ENCODE measurements around the gene BPIFB3. TPM values are rescaled to one million over a fixed set of nuclear protein-coding genes. Genes with fewer than 3 reads are reported as not detected.

BPIFB3 gene
- total RNA-seq, 1 experiment from 2014 or later = not detected

DNA sequence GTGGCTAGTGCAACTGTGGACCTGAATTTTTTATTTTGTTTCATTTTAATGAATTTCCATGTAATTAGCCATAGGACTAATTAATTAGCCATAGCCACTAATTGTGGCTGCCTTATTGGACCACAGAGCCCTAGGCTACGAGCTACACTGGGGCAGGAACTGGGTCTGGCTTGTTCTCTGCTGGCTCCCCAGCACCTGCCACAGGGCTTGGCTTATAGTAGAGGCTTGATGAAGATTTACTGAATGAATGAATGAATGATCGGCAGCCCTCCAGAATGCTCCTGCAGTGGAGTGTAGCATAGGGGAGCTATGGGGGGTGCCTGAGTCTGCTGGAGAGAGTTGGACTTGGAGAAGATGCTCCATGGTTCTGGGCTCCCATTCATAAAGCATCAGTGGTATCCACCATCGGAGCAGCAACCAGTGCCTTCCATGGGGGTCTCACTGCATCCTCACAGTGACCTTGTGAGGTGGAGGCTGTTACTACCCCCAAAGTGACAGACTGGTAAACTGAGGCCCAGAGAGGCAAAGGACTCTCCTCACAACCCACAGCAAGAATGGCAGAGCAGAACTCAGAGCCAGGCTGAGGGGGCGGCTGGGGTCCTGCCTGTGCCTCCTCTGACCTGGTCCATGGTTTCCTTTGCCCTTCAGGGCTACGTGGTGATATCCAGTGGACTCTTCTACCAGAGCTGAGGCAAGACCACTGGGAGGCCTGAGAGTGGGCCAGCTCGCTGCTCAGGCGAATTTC, 30.8 kb upstream of the BPIFB3 start:
- H3K9me3 Mint-ChIP-seq (ENCODE audit: unreplicated experiment) = no peaks in the 10 kb centered on the region
- Histone ChIP-seq H3K4me3 (ENCODE audit: low read depth, low read length) (no peak overlapping the region), H3K27me3 (replicated peaks; ENCODE audit: control insufficient read depth, insufficient read depth, low read length) (no peaks in the 10 kb centered on the region; the same call in none of the 2 replicates), H3K9me3 (no peaks in the 10 kb centered on the region), H3K36me3 (ENCODE audit: control insufficient read depth, insufficient read depth, low read length) (no peaks in the 10 kb centered on the region), H3K4me1 (no peaks in the 10 kb centered on the region)
- BruUV-seq (replicated peaks) = no TSS peak
- TF ChIP-seq, protein P1, sequence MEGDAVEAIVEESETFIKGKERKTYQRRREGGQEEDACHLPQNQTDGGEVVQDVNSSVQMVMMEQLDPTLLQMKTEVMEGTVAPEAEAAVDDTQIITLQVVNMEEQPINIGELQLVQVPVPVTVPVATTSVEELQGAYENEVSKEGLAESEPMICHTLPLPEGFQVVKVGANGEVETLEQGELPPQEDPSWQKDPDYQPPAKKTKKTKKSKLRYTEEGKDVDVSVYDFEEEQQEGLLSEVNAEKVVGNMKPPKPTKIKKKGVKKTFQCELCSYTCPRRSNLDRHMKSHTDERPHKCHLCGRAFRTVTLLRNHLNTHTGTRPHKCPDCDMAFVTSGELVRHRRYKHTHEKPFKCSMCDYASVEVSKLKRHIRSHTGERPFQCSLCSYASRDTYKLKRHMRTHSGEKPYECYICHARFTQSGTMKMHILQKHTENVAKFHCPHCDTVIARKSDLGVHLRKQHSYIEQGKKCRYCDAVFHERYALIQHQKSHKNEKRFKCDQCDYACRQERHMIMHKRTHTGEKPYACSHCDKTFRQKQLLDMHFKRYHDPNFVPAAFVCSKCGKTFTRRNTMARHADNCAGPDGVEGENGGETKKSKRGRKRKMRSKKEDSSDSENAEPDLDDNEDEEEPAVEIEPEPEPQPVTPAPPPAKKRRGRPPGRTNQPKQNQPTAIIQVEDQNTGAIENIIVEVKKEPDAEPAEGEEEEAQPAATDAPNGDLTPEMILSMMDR (IDR thresholded peaks at IDR 0.05; ENCODE audit: insufficient read depth in 1 of 2, low read depth in 1 of 2, low read length in 1 of 2, severe bottlenecking in 1 of 2, unreplicated experiment in 1 of 2) = no peak
- H3K4me1 Mint-ChIP-seq (ENCODE audit: low read depth, unreplicated experiment) = no peaks in the 10 kb centered on the region
- intact Hi-C loops (cut with micrococcal nuclease; ENCODE audit: unreplicated experiment) = no loop called here
- ChIA-PET POLR2A (no interaction called here), CTCF (no interaction called here)
- no peak overlapping the region for H3K27ac Mint-ChIP-seq (ENCODE audit: unreplicated experiment)
- H3K36me3 Mint-ChIP-seq (ENCODE audit: insufficient read depth, unreplicated experiment) = no peaks in the 10 kb centered on the region
- DNase-seq = no peak
- no peak overlapping the region for H3K4me3 Mint-ChIP-seq (ENCODE audit: unreplicated experiment)
- H3K27me3 Mint-ChIP-seq (ENCODE audit: insufficient read depth, unreplicated experiment) = peaks cover 10% of the 10 kb centered on the region

DNA sequence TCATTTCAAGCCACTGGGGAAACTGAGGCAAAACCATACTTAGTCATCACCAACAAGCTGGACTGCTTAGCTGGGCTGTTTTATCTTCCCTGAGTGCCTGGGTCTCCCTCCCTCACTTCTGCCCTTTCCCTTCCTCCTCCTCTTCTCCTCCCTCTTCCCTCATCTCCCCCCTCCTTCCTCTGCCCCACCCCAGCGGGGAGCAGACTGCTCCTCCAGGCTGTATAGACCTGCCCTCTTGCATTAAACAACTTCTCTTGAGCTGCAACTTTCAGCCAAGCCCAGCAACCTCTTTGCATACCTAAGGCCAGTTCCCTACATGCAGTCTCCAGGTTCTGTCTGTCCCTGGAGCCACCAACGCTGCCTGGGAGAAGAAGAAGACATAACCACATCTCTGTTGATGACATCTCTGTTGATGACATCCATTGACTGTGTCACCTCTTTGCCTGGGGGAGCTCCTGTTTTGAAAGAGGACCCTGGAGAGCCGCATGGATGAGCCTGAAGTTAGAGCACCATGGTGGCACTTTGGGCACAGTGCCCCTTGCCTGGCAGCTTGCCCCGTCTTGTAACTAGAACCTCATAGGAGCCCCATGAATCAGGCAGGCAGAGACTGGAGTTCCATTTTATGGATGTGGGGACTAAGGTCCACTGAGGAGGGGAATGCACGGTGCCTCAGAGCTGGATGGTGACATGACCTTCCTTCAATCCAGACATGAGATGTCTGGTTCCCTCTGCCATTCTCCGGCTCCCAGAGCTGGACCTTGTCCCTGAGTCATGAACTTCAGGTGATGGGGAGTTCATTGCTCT, 30.1 kb upstream of the BPIFB3 start:
- H3K4me3 ChIP-seq (ENCODE audit: low read depth, low read length) = no peak overlapping the region
- TF ChIP-seq, protein P1 (IDR thresholded peaks at IDR 0.05; ENCODE audit: insufficient read depth in 1 of 2, low read depth in 1 of 2, low read length in 1 of 2, severe bottlenecking in 1 of 2, unreplicated experiment in 1 of 2) = no peak
- H3K36me3 ChIP-seq (ENCODE audit: control insufficient read depth, insufficient read depth, low read length) = no peaks in the 10 kb centered on the region
- H3K9me3 ChIP-seq = no peaks in the 10 kb centered on the region
- H3K4me1 ChIP-seq = no peaks in the 10 kb centered on the region
- peaks cover 10% of the 10 kb centered on the region for H3K27me3 Mint-ChIP-seq (ENCODE audit: insufficient read depth, unreplicated experiment)
- no peaks in the 10 kb centered on the region for H3K9me3 Mint-ChIP-seq (ENCODE audit: unreplicated experiment)
- no peak overlapping the region for H3K27ac Mint-ChIP-seq (ENCODE audit: unreplicated experiment)
- no peaks in the 10 kb centered on the region for H3K4me1 Mint-ChIP-seq (ENCODE audit: low read depth, unreplicated experiment)
- intact Hi-C loops (cut with micrococcal nuclease; ENCODE audit: unreplicated experiment) = no loop called here
- H3K27me3 ChIP-seq (replicated peaks; ENCODE audit: control insufficient read depth, insufficient read depth, low read length) = no peaks in the 10 kb centered on the region
- no peak overlapping the region for H3K4me3 Mint-ChIP-seq (ENCODE audit: unreplicated experiment)
- POLR2A ChIA-PET = no interaction called here
- no peak for DNase-seq
- CTCF ChIA-PET = no interaction called here
- BruUV-seq (replicated peaks) = no TSS peak
- no peaks in the 10 kb centered on the region for H3K36me3 Mint-ChIP-seq (ENCODE audit: insufficient read depth, unreplicated experiment)

DNA sequence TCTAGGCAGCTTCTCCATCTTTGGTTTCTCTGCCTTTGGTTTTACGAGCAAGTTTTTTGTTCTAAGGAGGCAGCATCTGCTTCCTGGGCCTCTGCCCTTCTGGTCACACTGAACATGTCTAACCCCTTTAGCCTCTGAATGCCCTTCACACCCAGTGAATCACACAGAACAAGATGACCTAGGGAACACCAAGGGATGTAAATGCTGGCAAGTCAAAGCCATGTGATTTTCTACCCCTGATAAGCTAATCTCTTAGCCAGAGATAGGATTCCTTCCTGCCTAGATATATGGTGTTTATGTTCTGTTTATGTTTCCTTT, 29.5 kb upstream of the BPIFB3 start:
- H3K27me3 ChIP-seq (replicated peaks; ENCODE audit: control insufficient read depth, insufficient read depth, low read length) = no peaks in the 10 kb centered on the region
- H3K27ac Mint-ChIP-seq (ENCODE audit: unreplicated experiment) = no peak overlapping the region
- POLR2A ChIA-PET = no interaction called here
- no peak overlapping the region for H3K4me3 ChIP-seq (ENCODE audit: low read depth, low read length)
- H3K36me3 ChIP-seq (ENCODE audit: control insufficient read depth, insufficient read depth, low read length) = no peaks in the 10 kb centered on the region
- no peaks in the 10 kb centered on the region for H3K9me3 ChIP-seq
- no peak for DNase-seq
- H3K4me3 Mint-ChIP-seq (ENCODE audit: unreplicated experiment) = no peak overlapping the region
- H3K36me3 Mint-ChIP-seq (ENCODE audit: insufficient read depth, unreplicated experiment) = no peaks in the 10 kb centered on the region
- intact Hi-C loops (cut with micrococcal nuclease; ENCODE audit: unreplicated experiment) = no loop called here
- CTCF ChIA-PET = no interaction called here
- H3K9me3 Mint-ChIP-seq (ENCODE audit: unreplicated experiment) = no peaks in the 10 kb centered on the region
- TF ChIP-seq, protein P1 (IDR thresholded peaks at IDR 0.05; ENCODE audit: insufficient read depth in 1 of 2, low read depth in 1 of 2, low read length in 1 of 2, severe bottlenecking in 1 of 2, unreplicated experiment in 1 of 2) = no peak
- no TSS peak for BruUV-seq (replicated peaks)
- no peaks in the 10 kb centered on the region for H3K4me1 ChIP-seq
- H3K4me1 Mint-ChIP-seq (ENCODE audit: low read depth, unreplicated experiment) = no peaks in the 10 kb centered on the region
- peaks cover 5% of the 10 kb centered on the region for H3K27me3 Mint-ChIP-seq (ENCODE audit: insufficient read depth, unreplicated experiment)

Data from Caco-2 (cell line).